GM23248 (cell line): ENCODE data around the gene C17orf100. TPM values are rescaled to one million over a fixed set of nuclear protein-coding genes. Genes with fewer than 3 reads are reported as not detected.

Source experiments
- DNase-seq: peaks from one replicate; pipeline ENCODE4 v3.0.0-alpha.2; 2015
- H2AFZ ChIP-seq: fragments of 200-600 bp; sonication (generic); 2 replicates; pipeline ENCODE4 v1.6.1; 2016; ENCODE audit warnings: antibody characterized with exemption
- H3F3A ChIP-seq: fragments of 200-600 bp; sonication (generic); 2 replicates; pipeline ENCODE4 v1.6.1; 2016; ENCODE audit warnings: mild to moderate bottlenecking, antibody characterized with exemption, mixed run types; ENCODE audit not compliant: insufficient read depth
- H3K27ac ChIP-seq: fragments of 200-600 bp; sonication (generic); 2 replicates; pipeline ENCODE4 v1.5.1; 2016; ENCODE audit warnings: mild to moderate bottlenecking
- H3K27me3 ChIP-seq: fragments of 200-600 bp; sonication (generic); replicated peaks from 2 replicates; pipeline ENCODE4 v1.6.1; 2016; ENCODE audit warnings: mild to moderate bottlenecking; ENCODE audit not compliant: insufficient read depth
- H3K36me3 ChIP-seq: fragments of 200-600 bp; sonication (generic); 2 replicates; pipeline ENCODE4 v1.6.1; 2016; ENCODE audit warnings: low read depth, mild to moderate bottlenecking
- H3K4me1 ChIP-seq: fragments of 200-600 bp; sonication (generic); 2 replicates; pipeline ENCODE4 v1.6.1; 2016; ENCODE audit warnings: mild to moderate bottlenecking; ENCODE audit not compliant: insufficient read depth
- H3K4me2 ChIP-seq: fragments of 200-600 bp; sonication (generic); one replicate; pipeline ENCODE4 v1.6.1; 2016; ENCODE audit warnings: mild to moderate bottlenecking; ENCODE audit not compliant: unreplicated experiment
- H3K4me3 ChIP-seq: fragments of 200-600 bp; sonication (generic); 2 replicates; pipeline ENCODE4 v1.5.1; 2016; ENCODE audit warnings: mild to moderate bottlenecking
- H3K79me2 ChIP-seq: fragments of 200-600 bp; sonication (generic); 2 replicates; pipeline ENCODE4 v1.6.1; 2016; ENCODE audit warnings: mild to moderate bottlenecking; ENCODE audit not compliant: insufficient read depth
- H3K9ac ChIP-seq: fragments of 200-600 bp; sonication (generic); 2 replicates; pipeline ENCODE4 v1.6.1; 2016; ENCODE audit warnings: mild to moderate bottlenecking
- H3K9me2 ChIP-seq: fragments of 200-600 bp; sonication (generic); 2 replicates; pipeline ENCODE4 v1.6.1; 2016; ENCODE audit warnings: mixed run types, mild to moderate bottlenecking, moderate library complexity; ENCODE audit not compliant: insufficient read depth
- H3K9me3 ChIP-seq: fragments of 200-600 bp; sonication (generic); one replicate; pipeline ENCODE4 v1.6.1; 2017; ENCODE audit warnings: low read depth
- H4K20me1 ChIP-seq: fragments of 200-600 bp; sonication (generic); 2 replicates; pipeline ENCODE4 v1.6.0; 2016; ENCODE audit not compliant: insufficient read depth
- EZH2 ChIP-seq: fragments of 200-600 bp; sonication (generic); IDR thresholded peaks from 2 replicates; pipeline ENCODE4 v1.6.1; 2018; ENCODE audit warnings: antibody characterized with exemption, mild to moderate bottlenecking; ENCODE audit not compliant: insufficient read depth, poor library complexity, severe bottlenecking
- EZH2phosphoT487 ChIP-seq: fragments of 200-600 bp; sonication (generic); IDR thresholded peaks from 2 replicates; pipeline ENCODE4 v1.6.1; 2018; ENCODE audit warnings: antibody characterized with exemption, moderate library complexity, mild to moderate bottlenecking, low read depth; ENCODE audit not compliant: insufficient read depth
- WGBS, 2 experiments: methylation state at CpG; one replicate each; pipeline ENCODE4 v1.1.6; 2015 to 2017; ENCODE audit warnings: low lambda C conversion rate in 2 of 2, low coverage in 1 of 2; ENCODE audit errors: missing lambda C conversion rate in 2 of 2; 5-methylcytosine and 5-hydroxymethylcytosine counted together
- in situ Hi-C: fragments of 300-500 bp; cut with MboI; formaldehyde crosslinking; loops from 2 replicates; pipeline ENCODE4 v1.15.0; 2020
- polyA plus RNA-seq: library from polyadenylated mRNA; unstranded; fragments of >200 nt; fragmentation: Nextera tagmentation; extraction: Ambion mirVana; gene quantifications from 2 replicates; pipeline ENCODE4 v1.2.1, GENCODE V29; 2016
- total RNA-seq: library from RNA; depleted of rRNA; stranded (reverse); fragments of >200 nt; shearing (Covaris generic); gene quantifications from 2 replicates; pipeline ENCODE4 v1.2.3, GENCODE V29; 2014

Gene C17orf100
- total and polyA plus RNA-seq, 2 experiments from 2014 or later, result 0.86 to 5.2 TPM

DNA sequence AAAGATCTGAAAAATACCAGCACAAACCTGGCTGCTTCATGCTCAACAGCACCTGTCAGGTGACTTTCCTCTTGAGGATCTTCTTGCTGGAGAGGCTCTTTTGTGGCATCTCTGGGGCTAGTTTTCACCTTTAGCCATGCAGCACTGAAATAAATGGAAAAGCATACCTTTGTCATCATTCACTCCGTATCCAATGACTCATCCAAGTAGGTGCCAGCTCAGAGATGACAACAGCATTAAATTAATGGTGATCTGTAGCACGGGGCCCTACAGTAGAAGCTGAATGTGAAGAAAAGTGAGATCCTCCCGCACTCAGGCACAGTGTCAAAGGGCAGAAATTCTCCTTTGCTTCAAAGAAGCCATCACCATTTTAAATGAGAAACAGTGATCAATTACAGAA, 43.2 kb upstream of the C17orf100 start:
- peak; percentile 73 for DNase-seq
- Histone ChIP-seq H3K4me1 (peaks cover 7% of the 10 kb centered on the region), H3K36me3 (peaks cover 45% of the 10 kb centered on the region), H3F3A (no peaks in the 10 kb centered on the region), H3K9ac (no peak overlapping the region), H3K4me2 (no peak overlapping the region), H2AFZ (no peak overlapping the region), H3K79me2 (peaks cover 13% of the 10 kb centered on the region), H3K4me3 (no peak overlapping the region), H4K20me1 (no peaks in the 10 kb centered on the region), H3K9me2 (no peaks in the 10 kb centered on the region), H3K27ac (peak overlapping the region; percentile 30; the same call in 1 of the 2 replicates), H3K9me3 (no peaks in the 10 kb centered on the region), H3K27me3 (no peaks in the 10 kb centered on the region)
- WGBS, 2 experiments, result 35 to 41% methylated on average over 3 of the region's 3 CpGs
- in situ Hi-C loops, result no loop called here
- TF ChIP-seq EZH2 (no peak), EZH2phosphoT487 (no peak)

DNA sequence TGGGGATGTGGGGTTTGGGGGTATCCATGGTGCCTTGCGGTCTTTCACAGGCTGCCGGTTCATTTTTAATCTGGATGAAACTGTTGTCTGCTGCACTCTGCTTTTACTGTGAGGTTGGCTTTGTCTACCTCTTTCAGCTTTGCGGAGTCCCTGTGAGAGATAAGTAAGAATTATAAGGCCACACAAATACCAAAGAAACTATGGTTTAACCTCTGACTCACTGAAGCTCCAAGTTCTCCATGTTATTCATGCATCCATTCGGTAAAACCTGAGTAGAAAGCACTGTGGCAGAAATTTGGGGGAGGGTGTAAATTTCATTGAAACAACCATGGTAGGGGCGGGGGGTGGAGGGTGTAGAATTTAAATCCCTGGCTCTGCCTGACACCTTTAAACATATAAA, 41.6 kb upstream of the C17orf100 start:
- H3K79me2 ChIP-seq, result peaks cover 22% of the 10 kb centered on the region
- H3F3A ChIP-seq, result peaks cover 6% of the 10 kb centered on the region; the same call in 1 of the 2 replicates
- no peak for DNase-seq
- H3K9ac ChIP-seq, result no peak overlapping the region
- peaks cover 7% of the 10 kb centered on the region for H3K4me1 ChIP-seq
- no peak overlapping the region for H2AFZ ChIP-seq
- 96 to 97% methylated on average over 5 of the region's 5 CpGs for WGBS, 2 experiments
- TF ChIP-seq EZH2, result no peak
- TF ChIP-seq EZH2phosphoT487, result no peak
- H3K9me2 ChIP-seq, result no peaks in the 10 kb centered on the region
- no peaks in the 10 kb centered on the region for H3K9me3 ChIP-seq
- H3K36me3 ChIP-seq, result peaks cover 37% of the 10 kb centered on the region
- H4K20me1 ChIP-seq, result no peaks in the 10 kb centered on the region
- in situ Hi-C loops, result no loop called here
- H3K27ac ChIP-seq, result no peak overlapping the region
- no peaks in the 10 kb centered on the region for H3K27me3 ChIP-seq
- H3K4me2 ChIP-seq, result no peak overlapping the region
- H3K4me3 ChIP-seq, result no peak overlapping the region

DNA sequence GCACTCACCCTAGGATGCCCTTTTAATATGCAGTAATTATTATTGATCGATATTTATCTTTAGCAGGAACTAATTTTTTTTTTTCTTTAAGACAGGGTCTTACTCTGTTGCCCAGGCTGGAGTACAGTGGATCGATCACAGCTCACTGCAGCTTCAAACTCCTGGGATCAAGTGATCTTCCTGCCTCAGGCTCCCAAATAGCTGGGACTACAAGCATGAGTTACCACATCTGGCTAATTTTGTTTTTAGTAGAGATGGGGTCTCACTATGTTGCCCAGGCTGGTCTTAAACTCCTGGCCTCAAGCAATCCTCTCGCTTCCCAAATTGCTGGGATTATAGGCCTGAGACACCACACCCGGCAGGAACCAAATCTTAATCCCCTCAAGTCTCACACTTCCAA, 40.3 kb upstream of the C17orf100 start:
- TF ChIP-seq EZH2phosphoT487 (no peak), EZH2 (no peak)
- peaks cover 25% of the 10 kb centered on the region for H3K79me2 ChIP-seq
- no peaks in the 10 kb centered on the region for H4K20me1 ChIP-seq
- 94 to 96% methylated on average over 4 of the region's 4 CpGs for WGBS, 2 experiments
- in situ Hi-C loops, result no loop called here
- no peak for DNase-seq
- H3K9me2 ChIP-seq, result no peaks in the 10 kb centered on the region
- H3K4me1 ChIP-seq, result peaks cover 7% of the 10 kb centered on the region
- H3K9ac ChIP-seq, result no peak overlapping the region
- no peaks in the 10 kb centered on the region for H3K9me3 ChIP-seq
- H3K4me2 ChIP-seq, result no peak overlapping the region
- no peak overlapping the region for H3K27ac ChIP-seq
- no peak overlapping the region for H3K4me3 ChIP-seq
- no peak overlapping the region for H2AFZ ChIP-seq
- H3K36me3 ChIP-seq, result peaks cover 37% of the 10 kb centered on the region
- H3K27me3 ChIP-seq, result no peaks in the 10 kb centered on the region
- H3F3A ChIP-seq, result peaks cover 6% of the 10 kb centered on the region; the same call in 1 of the 2 replicates

DNA sequence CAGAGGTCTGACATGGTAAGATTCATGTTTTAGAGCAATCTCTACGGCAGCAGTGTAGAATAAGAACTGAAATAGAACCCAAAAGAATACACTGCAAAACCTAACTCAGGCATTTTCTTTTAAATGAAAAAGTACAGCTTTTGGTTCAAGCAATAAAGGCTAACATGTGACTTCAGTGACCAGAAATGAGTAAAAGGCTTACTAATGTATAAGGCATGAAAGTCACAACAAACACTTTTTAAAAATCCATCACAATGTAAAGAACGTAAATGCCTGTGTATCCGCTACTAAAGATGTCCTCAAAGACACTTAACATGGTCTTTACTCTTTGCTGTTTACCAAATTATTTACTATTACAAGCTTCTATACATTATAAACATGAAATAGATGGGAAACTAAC, 27.6 kb upstream of the C17orf100 start:
- no peak overlapping the region for H3K27ac ChIP-seq
- no peak for TF ChIP-seq EZH2phosphoT487
- TF ChIP-seq EZH2, result no peak
- no peaks in the 10 kb centered on the region for H3K9me3 ChIP-seq
- no peak overlapping the region for H2AFZ ChIP-seq
- H3K4me3 ChIP-seq, result no peak overlapping the region
- peak overlapping the region; percentile 38 for H3K4me2 ChIP-seq
- H3F3A ChIP-seq, result no peaks in the 10 kb centered on the region; the same call in 1 of the 2 replicates
- H4K20me1 ChIP-seq, result 0 out of 2 replicates have a peak, but pooled peaks cover 4% of the 10 kb centered on the region
- in situ Hi-C loops, result no loop called here
- peak; percentile 51 for DNase-seq
- peaks cover 54% of the 10 kb centered on the region for H3K36me3 ChIP-seq
- H3K9me2 ChIP-seq, result no peaks in the 10 kb centered on the region
- no peak overlapping the region for H3K9ac ChIP-seq
- no peaks in the 10 kb centered on the region for H3K27me3 ChIP-seq
- peaks cover 17% of the 10 kb centered on the region for H3K4me1 ChIP-seq
- 85 to 86% methylated on average over 3 of the region's 3 CpGs for WGBS, 2 experiments
- H3K79me2 ChIP-seq, result peaks cover 38% of the 10 kb centered on the region

DNA sequence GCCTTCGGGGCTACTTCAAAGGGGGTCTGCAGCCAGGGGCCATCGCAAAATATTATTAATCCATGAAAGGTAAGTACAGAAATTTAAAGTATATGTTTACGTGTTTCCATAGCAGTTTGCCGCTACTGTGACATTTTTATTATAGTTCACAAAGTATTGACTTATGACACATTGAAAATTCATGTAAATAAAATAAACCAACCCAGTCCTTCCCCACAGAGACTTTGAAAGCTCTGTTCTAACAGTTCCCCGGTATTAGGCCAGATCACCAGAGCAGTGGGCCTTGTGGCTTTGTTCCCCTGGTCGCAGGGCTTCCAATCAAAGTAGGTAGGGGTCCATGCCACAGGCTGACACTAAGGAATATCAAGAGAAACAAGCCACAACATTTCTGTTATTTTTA, 24.9 kb upstream of the C17orf100 start:
- H3F3A ChIP-seq, result no peaks in the 10 kb centered on the region; the same call in 1 of the 2 replicates
- H3K4me3 ChIP-seq, result no peak overlapping the region
- no peaks in the 10 kb centered on the region for H3K27me3 ChIP-seq
- no peak overlapping the region for H3K4me2 ChIP-seq
- in situ Hi-C loops, result no loop called here
- H3K9me3 ChIP-seq, result no peaks in the 10 kb centered on the region
- H3K36me3 ChIP-seq, result peaks cover 54% of the 10 kb centered on the region
- peaks cover 17% of the 10 kb centered on the region for H3K4me1 ChIP-seq
- no peak overlapping the region for H3K27ac ChIP-seq
- WGBS, 2 experiments, result 97 to 98% methylated on average over 6 of the region's 6 CpGs
- DNase-seq, result no peak
- H3K9me2 ChIP-seq, result no peaks in the 10 kb centered on the region
- H4K20me1 ChIP-seq, result 0 out of 2 replicates have a peak, but pooled peaks cover 4% of the 10 kb centered on the region
- no peak overlapping the region for H3K9ac ChIP-seq
- TF ChIP-seq EZH2phosphoT487, result no peak
- TF ChIP-seq EZH2, result no peak
- peaks cover 54% of the 10 kb centered on the region for H3K79me2 ChIP-seq
- no peak overlapping the region for H2AFZ ChIP-seq
